ENCODE data around the gene EHMT2. TPM values are rescaled to one million over a fixed set of nuclear protein-coding genes. Genes with fewer than 3 reads are reported as not detected.

Gene EHMT2
- total and polyA plus RNA-seq, 2 of the 13 experiments (the other 11 are each of a cell fraction or from before 2014, with no cell fraction given), result 55.2 to 69.2 TPM

GRCh38 chr6:31901953-31902643, 4.6 kb upstream of the EHMT2 start, which contains the start of gene ZBTB12 (continued):
- peak; percentile 92 for TF ChIP-seq ZXDC (CRISPR knock-in tag; IDR thresholded peaks at IDR 0.05)
- TF ChIP-seq ZEB1 (IDR thresholded peaks at IDR 0.05; ENCODE audit: insufficient replicate concordance, low read depth), result peak; percentile 28
- 0 out of 2 replicates have a peak, but pooled peaks have one; percentile 8 for TF ChIP-seq SNAPC4 (CRISPR knock-in tag; IDR thresholded peaks at IDR 0.05)
- peak; percentile 81; the same call in 1 of the 2 replicates for TF ChIP-seq ZNF597 (CRISPR knock-in tag; IDR thresholded peaks at IDR 0.05)
- TF ChIP-seq GATA4 (IDR thresholded peaks at IDR 0.05; ENCODE audit: borderline replicate concordance, low read depth), result 0 out of 2 replicates have a peak, but pooled peaks have one; percentile 52
- no peak for TF ChIP-seq TCF7 (IDR thresholded peaks at IDR 0.05; ENCODE audit: low read depth)
- TF ChIP-seq ARID3A (IDR thresholded peaks at IDR 0.05; ENCODE audit: low read depth, low read length), result 0 out of 2 replicates have a peak, but pooled peaks have one; percentile 26
- no peak for TF ChIP-seq NR2C2 (CRISPR knock-in tag; IDR thresholded peaks at IDR 0.05; ENCODE audit: borderline replicate concordance)
- TF ChIP-seq TFDP2 (CRISPR knock-in tag; IDR thresholded peaks at IDR 0.05), result peak; percentile 35; the same call in 1 of the 2 replicates
- no peak for TF ChIP-seq RFX1 (IDR thresholded peaks at IDR 0.05)
- no peak for TF ChIP-seq KMT2A (CRISPR knock-in tag; IDR thresholded peaks at IDR 0.05)
- TF ChIP-seq ZBTB42 (CRISPR knock-in tag; IDR thresholded peaks at IDR 0.05), result peak; percentile 59; the same call in 1 of the 2 replicates
- peak; percentile 74; the same call in 1 of the 2 replicates for TF ChIP-seq PHF21A (CRISPR knock-in tag; IDR thresholded peaks at IDR 0.05)
- peak; percentile 79 for TF ChIP-seq HNRNPL (IDR thresholded peaks at IDR 0.05; ENCODE audit: low read depth, low read length)
- TF ChIP-seq ZNF451 (CRISPR knock-in tag; IDR thresholded peaks at IDR 0.05), result peak; percentile 85
- 0 out of 2 replicates have a peak, but pooled peaks have one; percentile 13 for TF ChIP-seq CREB1 (IDR thresholded peaks at IDR 0.05)
- no peak for TF ChIP-seq CREB1 (CRISPR knock-in tag; IDR thresholded peaks at IDR 0.05)
- peak; percentile 80 for TF ChIP-seq DMAP1 (CRISPR knock-in tag; IDR thresholded peaks at IDR 0.05)

Measured in HepG2 (cell line).